HEK293 (cell line): ENCODE results near the gene ARHGAP11B.
A peak's percentile ranks its signal among the peaks of the same experiment; 100 is the strongest.
"Not testable (repeated sequence)": the region's sequence is repeated elsewhere in the genome, so short reads cannot be mapped to it uniquely, and the experiment has no call there.

ENCODE experiments used
- CTCF ChIA-PET: fragments of 350-600 bp; formaldehyde crosslinking; extraction: SDS; loops from one replicate; lab custom pipeline; 2021; ENCODE audit warnings: antibody characterized with exemption; lab: Yijun Ruan, JAX
- POLR2A ChIA-PET: fragments of 300-600 bp; formaldehyde crosslinking; extraction: SDS; loops from one replicate; lab custom pipeline; 2020; ENCODE audit warnings: antibody characterized with exemption, inconsistent platforms; lab: Yijun Ruan, JAX
- H3K27ac ChIP-seq: fragments of 200-500 bp; sonication (Bioruptor generic); 2 replicates; pipeline ENCODE4 v1.5.1; 2014; ENCODE audit warnings: low read depth, low read length, control low read depth, inconsistent platforms; ENCODE audit errors: extremely low read depth
- H3K36me3 ChIP-seq, 2 experiments: fragments of 200-500 bp in 1 of 2; sonication (Bioruptor generic) in 1 of 2; 1 replicate in 1 of 2; 2 replicates in 1 of 2; pipeline ENCODE4 v1.5.1; 2014 to 2017; ENCODE audit warnings: inconsistent platforms in 2 of 2, low read length in 2 of 2; ENCODE audit not compliant: control insufficient read depth in 2 of 2, insufficient read depth in 1 of 2
- H3K4me1 ChIP-seq: fragments of 200-500 bp; sonication (Bioruptor generic); 2 replicates; pipeline ENCODE4 v1.5.1; 2014; ENCODE audit warnings: mild to moderate bottlenecking, low read length, inconsistent platforms; ENCODE audit not compliant: control insufficient read depth, insufficient read depth
- H3K4me3 ChIP-seq: 2 replicates; pipeline ENCODE4 v1.5.1; 2011; ENCODE audit warnings: low read depth, mild to moderate bottlenecking, control low read depth, low read length, moderate library complexity
- H3K9me3 ChIP-seq: fragments of 200-500 bp; sonication (Bioruptor generic); 2 replicates; pipeline ENCODE4 v1.5.1; 2014; ENCODE audit warnings: low read depth, low read length, inconsistent platforms; ENCODE audit not compliant: control insufficient read depth, insufficient read depth
- GLIS2 ChIP-seq: fragments of 450-650 bp; formaldehyde crosslinking; IDR thresholded peaks from 2 replicates; pipeline ENCODE4 v1.5.1; 2016; ENCODE audit warnings: missing biosample characterization, missing genetic modification characterization
- KLF8 ChIP-seq: fragments of 450-650 bp; formaldehyde crosslinking; IDR thresholded peaks from 2 replicates; pipeline ENCODE4 v1.5.1; 2016; ENCODE audit warnings: missing biosample characterization, missing genetic modification characterization
- PATZ1 ChIP-seq: fragments of 450-650 bp; formaldehyde crosslinking; IDR thresholded peaks from 2 replicates; pipeline ENCODE4 v1.5.1; 2016; ENCODE audit warnings: missing biosample characterization, missing genetic modification characterization
- PRDM10 ChIP-seq: fragments of 450-650 bp; formaldehyde crosslinking; IDR thresholded peaks from 2 replicates; pipeline ENCODE4 v1.5.1; 2016; ENCODE audit warnings: missing biosample characterization, missing genetic modification characterization
- SP2 ChIP-seq: fragments of 450-650 bp; formaldehyde crosslinking; IDR thresholded peaks from 2 replicates; pipeline ENCODE4 v1.5.1; 2016; ENCODE audit warnings: missing biosample characterization, missing genetic modification characterization
- ZBTB20 ChIP-seq: fragments of 450-650 bp; formaldehyde crosslinking; IDR thresholded peaks from 2 replicates; pipeline ENCODE4 v1.5.1; 2016; ENCODE audit warnings: missing biosample characterization, missing genetic modification characterization
- ZNF335 ChIP-seq: fragments of 450-650 bp; formaldehyde crosslinking; conservative IDR thresholded peaks from 2 replicates; pipeline ENCODE4 v1.5.1; 2016; ENCODE audit warnings: missing biosample characterization, missing genetic modification characterization
- ZNF660 ChIP-seq: fragments of 450-650 bp; IDR thresholded peaks from 2 replicates; pipeline ENCODE4 v1.5.1; 2018; ENCODE audit warnings: missing biosample characterization, mild to moderate bottlenecking, missing genetic modification characterization
- ZXDB ChIP-seq: fragments of 450-650 bp; formaldehyde crosslinking; IDR thresholded peaks from 2 replicates; pipeline ENCODE4 v1.5.1; 2016; ENCODE audit warnings: missing biosample characterization, missing genetic modification characterization

Gene ARHGAP11B

GRCh38 chr15:30625436-30626193 lies at the start of gene ARHGAP11B (continued):
- TF ChIP-seq PATZ1, result peak; percentile 98
- TF ChIP-seq PRDM10 (tag by site-specific recombination), result peak; percentile 69
- peak; percentile 35; the same call in 1 of the 2 replicates for TF ChIP-seq ZXDB (tag by site-specific recombination)
- 0 out of 2 replicates have a peak, but pooled peaks have one; percentile 23 for TF ChIP-seq ZNF660 (tag by site-specific recombination)
- peak; percentile 95 for TF ChIP-seq ZNF335 (tag by site-specific recombination)
- TF ChIP-seq ZBTB20 (tag by site-specific recombination), result 0 out of 2 replicates have a peak, but pooled peaks have one; percentile 49
- peak; percentile 97 for TF ChIP-seq GLIS2 (tag by site-specific recombination)
- peak; percentile 42; the same call in 1 of the 2 replicates for TF ChIP-seq KLF8
- TF ChIP-seq SP2 (tag by site-specific recombination), result peak; percentile 54
- TF ChIP-seq, all 188 proteins: peak for 30; not testable (repeated sequence) for 158

- H3K4me1 ChIP-seq, H3K4me3 ChIP-seq, H3K27ac ChIP-seq, H3K9me3 ChIP-seq, CTCF ChIA-PET, H3K36me3 ChIP-seq, POLR2A ChIA-PET: not testable (repeated sequence)
Measured at GRCh38 chr15:30579394-30579970, 46.4 kb upstream of the ARHGAP11B start.

GRCh38 chr15:30580716-30581115 lies 45.2 kb upstream of the ARHGAP11B start:
- H3K4me3 ChIP-seq, POLR2A ChIA-PET, H3K36me3 ChIP-seq, CTCF ChIA-PET, H3K4me1 ChIP-seq, H3K9me3 ChIP-seq, H3K27ac ChIP-seq: not testable (repeated sequence)

- H3K4me1 ChIP-seq, POLR2A ChIA-PET, H3K27ac ChIP-seq, H3K36me3 ChIP-seq, H3K4me3 ChIP-seq, H3K9me3 ChIP-seq, CTCF ChIA-PET: not testable (repeated sequence)
Measured at GRCh38 chr15:30598953-30599352, 27.0 kb upstream of the ARHGAP11B start.

- H3K4me3 ChIP-seq, H3K36me3 ChIP-seq, H3K4me1 ChIP-seq, CTCF ChIA-PET, POLR2A ChIA-PET, H3K9me3 ChIP-seq, H3K27ac ChIP-seq: not testable (repeated sequence)
Measured at GRCh38 chr15:30603796-30604195, 22.1 kb upstream of the ARHGAP11B start, which contains the start of gene GOLGA8H. GOLGA8H (plus strand) TSS chr15:30604028; CDS start chr15:30604126, 98 bp downstream.

GRCh38 chr15:30612271-30612670 lies 13.7 kb upstream of the ARHGAP11B start:
- H3K36me3 ChIP-seq, H3K4me3 ChIP-seq, CTCF ChIA-PET, POLR2A ChIA-PET, H3K27ac ChIP-seq, H3K4me1 ChIP-seq, H3K9me3 ChIP-seq: not testable (repeated sequence)

- H3K36me3 ChIP-seq, CTCF ChIA-PET, H3K4me1 ChIP-seq, H3K9me3 ChIP-seq, H3K4me3 ChIP-seq, POLR2A ChIA-PET, H3K27ac ChIP-seq: not testable (repeated sequence)
Measured at GRCh38 chr15:30621342-30621741, 4.6 kb upstream of the ARHGAP11B start.
